Breast epithelium (tissue), 3 donors: ENCODE results near the gene HELT.

ENCODE experiments used
- POLR2A ChIP-seq: fragments of 450-650 bp; IDR thresholded peaks from one replicate; pipeline ENCODE4 v1.6.1; 2016; ENCODE audit warnings: antibody characterized with exemption, mild to moderate bottlenecking, moderate library complexity
- POLR2AphosphoS5 ChIP-seq, 3 donors: sonication (generic); formaldehyde crosslinking; IDR thresholded peaks; one replicate each; pipeline ENCODE4 v1.6.1; 2017; ENCODE audit warnings: antibody characterized with exemption in 3 of 3
- TF ChIP-seq, protein P1 (sequence below), 3 donors: fragments of 450-650 bp; IDR thresholded peaks; one replicate each; pipeline ENCODE4 v1.5.1; 2016 to 2017; ENCODE audit warnings: antibody characterized with exemption in 3 of 3, mild to moderate bottlenecking in 3 of 3, moderate library complexity in 3 of 3

DNA sequence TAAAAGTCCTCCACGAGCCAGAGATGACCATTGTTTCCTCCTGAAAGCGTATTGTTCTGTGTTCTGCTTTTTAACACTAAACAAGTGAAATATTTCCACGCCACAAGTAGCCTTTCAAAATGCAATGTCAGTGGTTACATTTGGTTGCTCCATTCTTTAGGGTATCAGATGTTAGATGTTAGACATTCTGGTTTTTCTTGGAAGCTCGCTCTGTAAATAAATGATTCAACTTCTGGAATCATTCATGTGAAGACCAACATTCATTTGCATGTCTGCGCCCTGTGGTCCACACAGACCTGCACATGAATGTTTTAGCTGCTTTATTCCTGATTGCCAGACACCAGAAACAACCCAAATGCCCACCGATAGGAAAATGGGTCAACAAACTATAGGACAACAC lies 38.0 kb upstream of the HELT start:
- TF ChIP-seq, protein P1, sequence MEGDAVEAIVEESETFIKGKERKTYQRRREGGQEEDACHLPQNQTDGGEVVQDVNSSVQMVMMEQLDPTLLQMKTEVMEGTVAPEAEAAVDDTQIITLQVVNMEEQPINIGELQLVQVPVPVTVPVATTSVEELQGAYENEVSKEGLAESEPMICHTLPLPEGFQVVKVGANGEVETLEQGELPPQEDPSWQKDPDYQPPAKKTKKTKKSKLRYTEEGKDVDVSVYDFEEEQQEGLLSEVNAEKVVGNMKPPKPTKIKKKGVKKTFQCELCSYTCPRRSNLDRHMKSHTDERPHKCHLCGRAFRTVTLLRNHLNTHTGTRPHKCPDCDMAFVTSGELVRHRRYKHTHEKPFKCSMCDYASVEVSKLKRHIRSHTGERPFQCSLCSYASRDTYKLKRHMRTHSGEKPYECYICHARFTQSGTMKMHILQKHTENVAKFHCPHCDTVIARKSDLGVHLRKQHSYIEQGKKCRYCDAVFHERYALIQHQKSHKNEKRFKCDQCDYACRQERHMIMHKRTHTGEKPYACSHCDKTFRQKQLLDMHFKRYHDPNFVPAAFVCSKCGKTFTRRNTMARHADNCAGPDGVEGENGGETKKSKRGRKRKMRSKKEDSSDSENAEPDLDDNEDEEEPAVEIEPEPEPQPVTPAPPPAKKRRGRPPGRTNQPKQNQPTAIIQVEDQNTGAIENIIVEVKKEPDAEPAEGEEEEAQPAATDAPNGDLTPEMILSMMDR (IDR thresholded peaks at IDR 0.05), result no peak
- TF ChIP-seq POLR2A, result no peak
- no peak for TF ChIP-seq POLR2AphosphoS5 (IDR thresholded peaks at IDR 0.05)
